Measurements from ENCODE around the gene HDDC3.

Gene HDDC3

DNA sequence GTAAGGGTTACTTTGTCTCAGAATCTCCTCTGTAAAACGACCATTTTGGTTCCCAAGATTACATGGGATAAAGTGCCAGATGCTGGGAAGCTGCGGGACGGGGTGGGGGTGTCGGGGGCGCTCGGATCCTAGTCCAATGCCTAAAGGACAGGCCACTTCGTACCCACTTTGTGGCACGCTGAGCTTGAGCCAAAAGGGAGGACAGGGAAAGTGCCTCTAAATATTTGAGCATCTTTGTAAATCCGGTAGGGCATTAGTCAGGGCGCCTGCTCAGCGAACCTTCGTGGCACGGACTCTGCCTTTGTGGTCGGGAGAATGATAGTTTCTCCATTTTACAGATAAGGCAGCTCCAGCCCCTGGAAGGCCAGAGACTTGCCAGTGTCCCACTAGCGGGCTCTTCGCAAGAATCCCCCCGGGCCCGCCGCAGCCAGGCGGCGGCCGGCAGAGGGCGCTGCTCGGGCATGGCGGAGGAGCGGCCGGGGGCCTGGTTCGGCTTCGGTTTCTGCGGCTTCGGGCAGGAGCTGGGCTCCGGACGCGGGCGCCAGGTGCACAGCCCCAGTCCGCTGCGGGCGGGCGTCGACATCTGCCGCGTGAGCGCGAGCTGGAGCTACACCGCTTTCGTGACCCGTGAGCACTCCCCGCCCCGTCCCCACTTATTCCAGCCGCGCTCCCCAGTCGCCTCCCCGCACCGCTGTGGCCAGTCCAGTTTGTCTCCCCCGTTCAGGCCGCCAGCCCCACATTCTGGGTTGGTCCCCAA is 24.1 kb upstream of the HDDC3 start:
- Histone ChIP-seq H3K9me3 (replicated peaks in 1 of 11) (no peaks in the 10 kb centered on the region), H3K4me1 (peaks cover 29 to 62% (median 48%) of the 10 kb centered on the region in 10 experiments), H3K4me3 (peak overlapping the region; percentile 43 to 81 (median 72)), H3K27ac (peak overlapping the region in 9 of 11 experiments; percentile 94 to 99 (median 97); a peak in 15 of 22 replicates), H3K36me3 (peaks cover 39 to 64% (median 55%) of the 10 kb centered on the region in 11 experiments), H3K27me3 (no peaks in the 10 kb centered on the region), H4K20me1 (peaks cover 0 to 37% (median 13%) of the 10 kb centered on the region in 11 experiments; a peak in 11 of 22 replicates), H3K9ac (peak overlapping the region; percentile 61 to 96 (median 91); a peak in 21 of 22 replicates), H3K4me2 (peak overlapping the region; percentile 84 to 97 (median 95))
- no peak for TF ChIP-seq Cebpa-rat (IDR thresholded peaks at IDR 0.05)

DNA sequence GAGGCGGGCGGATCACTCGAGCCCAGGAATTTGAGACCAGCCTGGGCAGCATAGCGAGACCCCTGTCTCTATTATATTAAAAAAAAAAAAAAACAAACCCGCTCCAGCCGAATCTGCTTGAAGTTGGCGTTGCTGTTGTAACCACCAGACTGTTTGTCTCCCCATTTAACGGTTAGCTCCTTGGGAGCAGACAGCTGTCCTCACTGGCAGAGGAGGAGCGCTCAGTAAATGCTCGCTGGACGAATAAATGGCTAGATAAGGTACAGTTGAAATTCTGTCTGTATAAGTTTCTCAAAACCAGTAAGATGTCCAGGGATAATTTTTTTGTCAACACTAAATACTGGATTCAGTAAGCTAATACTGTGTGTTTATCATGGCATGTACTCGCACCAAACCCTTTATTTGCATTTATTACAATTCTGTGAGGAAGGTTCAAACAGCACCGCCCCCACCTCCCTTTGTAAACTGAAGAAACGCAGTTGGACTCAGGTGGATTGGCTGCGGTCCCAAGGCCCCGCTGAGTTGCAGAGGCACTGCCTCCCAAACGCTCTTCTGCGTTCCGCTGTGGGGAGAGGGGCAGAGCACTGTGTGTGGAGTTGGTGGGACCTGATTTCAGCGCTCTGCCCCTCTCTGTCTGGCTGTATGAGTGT is 23.4 kb upstream of the HDDC3 start:
- Histone ChIP-seq H3K9me3 (replicated peaks in 1 of 11) (no peaks in the 10 kb centered on the region), H3K4me3 (peak overlapping the region; percentile 66 to 81 (median 75)), H3K27me3 (no peaks in the 10 kb centered on the region), H3K9ac (peak overlapping the region; percentile 89 to 96 (median 91); a peak in 21 of 22 replicates), H3K4me1 (peaks cover 29 to 57% (median 41%) of the 10 kb centered on the region in 10 experiments), H4K20me1 (peaks cover 0 to 30% (median 12%) of the 10 kb centered on the region in 11 experiments; a peak in 11 of 22 replicates), H3K36me3 (peaks cover 39 to 64% (median 55%) of the 10 kb centered on the region in 11 experiments), H3K27ac (peak overlapping the region in 10 of 11 experiments; percentile 92 to 99 (median 97); a peak in 19 of 22 replicates), H3K4me2 (peak overlapping the region; percentile 84 to 97 (median 95))
- no peak for TF ChIP-seq Cebpa-rat (IDR thresholded peaks at IDR 0.05)

DNA sequence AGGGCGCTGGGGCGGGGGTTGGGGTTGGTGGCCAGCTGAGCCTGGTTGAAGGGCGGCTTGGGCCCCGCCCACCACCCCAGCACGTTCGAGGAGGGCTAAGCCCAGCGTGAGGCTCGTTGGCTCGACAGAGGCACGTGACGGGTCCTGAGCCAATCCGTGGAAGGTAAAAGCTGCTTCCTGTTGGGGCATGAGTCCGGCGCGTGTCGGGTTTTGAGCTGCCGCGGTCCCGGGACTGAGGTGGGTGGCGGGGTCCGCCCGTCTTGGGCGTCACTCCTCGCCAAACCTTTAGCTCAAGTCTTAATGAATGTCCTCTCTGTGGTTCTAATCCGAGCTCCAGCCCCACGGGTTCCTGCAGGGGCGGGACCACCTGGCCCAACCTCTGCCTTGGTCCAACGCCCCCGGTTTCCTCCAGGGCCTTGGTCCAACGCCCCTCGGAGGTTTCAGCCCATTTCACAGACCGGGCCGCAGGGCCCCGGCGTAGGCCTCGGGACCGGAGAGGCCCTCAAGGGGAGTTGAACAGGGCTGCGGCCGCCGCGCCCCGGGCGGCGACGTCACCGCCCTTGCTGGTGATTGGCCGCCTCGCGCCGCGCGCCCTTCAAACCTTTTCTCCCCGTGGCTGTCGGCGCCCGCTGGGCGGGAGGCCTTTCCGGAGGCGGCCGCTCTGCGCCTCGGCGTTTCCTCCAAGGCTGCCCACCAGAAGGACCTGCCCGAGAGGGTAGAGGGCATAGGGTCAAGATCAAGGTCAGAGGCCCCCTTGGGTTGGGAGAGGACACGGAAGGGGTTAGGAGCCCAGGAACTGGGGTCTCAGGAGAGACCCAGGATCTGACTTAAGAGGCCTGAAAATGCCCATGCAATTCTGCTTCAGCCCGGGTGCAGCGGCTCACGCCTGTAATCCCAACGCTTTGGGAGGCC is 22.6 kb upstream of the HDDC3 start, which contains the start of gene RCCD1:
RCCD1 (plus strand) TSS at position 173 of the 912 bp plus-strand sequence. CDS start 1,851 bp downstream, outside the sequence.
- H3K4me2 ChIP-seq, result peak within 1 kb of the TSS; percentile 84 to 97 (median 95)
- H3K9me3 ChIP-seq (replicated peaks in 1 of 11), result no peaks in the 10 kb centered on the region
- no peaks in the 10 kb centered on the region for H3K27me3 ChIP-seq
- peaks cover 41 to 64% (median 55%) of the 10 kb centered on the region in 11 experiments for H3K36me3 ChIP-seq
- peak within 1 kb of the TSS; percentile 66 to 81 (median 75) for H3K4me3 ChIP-seq
- peaks cover 0 to 26% (median 8%) of the 10 kb centered on the region in 11 experiments; a peak in 11 of 22 replicates for H4K20me1 ChIP-seq
- no peak for TF ChIP-seq Cebpa-rat (IDR thresholded peaks at IDR 0.05)
- H3K9ac ChIP-seq, result peak within 1 kb of the TSS; percentile 89 to 96 (median 91)
- peak within 1 kb of the TSS; percentile 87 to 99 (median 97) for H3K27ac ChIP-seq
- H3K4me1 ChIP-seq, result peaks cover 22 to 54% (median 35%) of the 10 kb centered on the region in 10 experiments

DNA sequence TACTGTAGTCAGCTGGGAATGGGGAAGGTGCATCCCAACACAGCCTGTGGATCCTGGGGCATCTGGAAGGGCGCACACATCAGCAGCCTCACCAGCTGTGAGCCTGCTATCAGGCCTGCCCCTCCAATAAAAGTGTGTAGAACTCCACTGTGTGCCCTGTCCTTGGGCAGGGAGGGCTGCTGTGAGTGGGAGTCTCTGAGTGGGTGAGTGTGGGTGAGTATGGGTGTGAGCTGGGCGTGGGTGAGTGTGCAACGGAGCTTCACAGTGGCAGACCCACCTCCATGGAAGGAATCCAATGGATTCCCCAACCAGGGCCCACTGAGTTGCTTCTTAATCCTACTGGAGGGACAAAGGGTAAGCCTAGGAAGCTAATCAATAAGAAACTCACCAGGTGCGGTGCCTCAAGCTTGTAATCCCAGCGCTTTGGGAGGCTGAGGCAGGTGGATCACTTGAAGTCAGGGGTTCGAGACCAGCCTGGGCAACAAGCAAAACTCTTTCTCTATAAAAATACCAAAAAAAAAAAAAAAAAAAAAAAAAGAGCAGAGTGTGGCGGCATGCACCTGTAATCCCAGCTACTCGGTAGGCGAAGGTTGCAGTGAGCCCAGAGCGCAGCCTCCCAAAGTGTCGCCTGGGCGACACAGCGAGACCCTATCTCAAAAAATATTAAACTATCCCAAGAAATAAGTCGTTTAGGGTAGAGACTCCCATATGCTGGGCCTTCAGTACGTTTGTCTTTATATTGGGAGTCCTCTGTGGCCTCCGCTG is 21.8 kb upstream of the HDDC3 start:
- Histone ChIP-seq H3K9ac (peak overlapping the region in 8 of 11 experiments; percentile 89 to 96 (median 93); a peak in 10 of 22 replicates), H3K4me3 (peak overlapping the region in 9 of 10 experiments; percentile 66 to 81 (median 76); a peak in 12 of 20 replicates)

DNA sequence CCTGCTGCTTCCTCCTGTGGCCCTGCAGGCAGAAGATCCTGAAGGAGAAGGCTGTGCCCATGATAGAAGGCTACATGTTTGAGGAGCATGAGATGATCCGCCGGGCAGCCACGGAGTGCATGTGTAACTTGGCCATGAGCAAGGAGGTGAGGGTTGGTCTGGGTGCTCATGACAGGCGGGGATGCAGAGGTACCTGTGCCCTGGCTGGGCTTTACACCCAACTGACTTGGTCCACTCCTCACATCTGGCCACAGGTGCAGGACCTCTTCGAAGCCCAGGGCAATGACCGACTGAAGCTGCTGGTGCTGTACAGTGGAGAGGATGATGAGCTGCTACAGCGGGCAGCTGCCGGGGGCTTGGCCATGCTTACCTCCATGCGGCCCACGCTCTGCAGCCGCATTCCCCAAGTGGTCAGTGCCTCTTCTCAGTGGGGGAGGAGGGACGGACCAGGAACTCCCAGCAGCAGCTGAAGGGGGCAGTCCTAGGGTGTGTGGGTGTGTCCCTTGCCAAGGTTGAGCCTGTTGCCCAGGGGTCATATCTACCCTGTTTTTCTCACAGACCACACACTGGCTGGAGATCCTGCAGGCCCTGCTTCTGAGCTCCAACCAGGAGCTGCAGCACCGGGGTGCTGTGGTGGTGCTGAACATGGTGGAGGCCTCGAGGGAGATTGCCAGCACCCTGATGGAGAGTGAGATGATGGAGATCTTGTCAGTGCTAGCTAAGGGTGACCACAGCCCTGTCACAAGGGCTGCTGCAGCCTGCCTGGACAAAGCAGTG is 20.7 kb upstream of the HDDC3 start:
- Histone ChIP-seq H3K4me3 (no peak overlapping the region), H3K4me1 (peaks cover 24 to 59% (median 42%) of the 10 kb centered on the region in 10 experiments), H3K9ac (no peak overlapping the region), H3K4me2 (no peak overlapping the region), H3K27ac (no peak overlapping the region), H4K20me1 (peaks cover 0 to 35% (median 5%) of the 10 kb centered on the region in 11 experiments; a peak in 10 of 22 replicates), H3K9me3 (replicated peaks in 1 of 11) (no peaks in the 10 kb centered on the region), H3K36me3 (peaks cover 58 to 76% (median 70%) of the 10 kb centered on the region in 11 experiments), H3K27me3 (no peaks in the 10 kb centered on the region)
- no peak for TF ChIP-seq Cebpa-rat (IDR thresholded peaks at IDR 0.05)

More for the DNA sequence above, 21.8 kb upstream of the HDDC3 start:
- peaks cover 0 to 26% (median 9%) of the 10 kb centered on the region in 11 experiments; a peak in 11 of 22 replicates for H4K20me1 ChIP-seq
- H3K9me3 ChIP-seq (replicated peaks in 1 of 11), result no peaks in the 10 kb centered on the region
- peak overlapping the region in 9 of 11 experiments; percentile 94 to 99 (median 97); a peak in 16 of 22 replicates for H3K27ac ChIP-seq
- H3K36me3 ChIP-seq, result peaks cover 49 to 66% (median 63%) of the 10 kb centered on the region in 11 experiments
- peak overlapping the region; percentile 84 to 97 (median 95); a peak in 21 of 22 replicates for H3K4me2 ChIP-seq
- H3K4me1 ChIP-seq, result peaks cover 25 to 55% (median 36%) of the 10 kb centered on the region in 10 experiments
- TF ChIP-seq Cebpa-rat (IDR thresholded peaks at IDR 0.05), result no peak
- H3K27me3 ChIP-seq, result no peaks in the 10 kb centered on the region

DNA sequence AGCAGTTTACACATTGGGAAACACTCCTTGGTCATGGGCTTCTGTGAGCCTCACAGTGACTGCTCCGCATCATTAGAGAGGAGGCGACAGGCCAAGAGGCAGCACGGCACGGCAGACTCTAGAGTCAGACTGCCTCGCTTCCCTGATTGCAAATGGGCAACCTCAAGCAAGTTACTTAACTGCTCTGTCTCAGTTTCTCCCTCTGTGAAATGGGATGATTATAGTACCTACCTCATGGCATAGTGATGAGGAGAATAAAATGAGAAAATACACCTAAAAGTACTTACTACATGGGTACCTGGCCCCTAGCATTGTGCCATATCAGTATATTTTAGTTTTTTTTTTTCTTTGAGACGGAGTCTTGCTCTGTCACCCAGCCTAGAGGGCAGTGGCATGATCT is 18.3 kb upstream of the HDDC3 start:
- TF ChIP-seq Cebpa-rat (IDR thresholded peaks at IDR 0.05), result no peak
- H3K4me1 ChIP-seq, result peaks cover 15 to 46% (median 25%) of the 10 kb centered on the region in 10 experiments
- H3K4me2 ChIP-seq, result no peak overlapping the region
- H3K9me3 ChIP-seq (replicated peaks in 1 of 11), result no peaks in the 10 kb centered on the region
- peak overlapping the region in 2 of 11 experiments; percentile 9 to 45; a peak in 1 of 22 replicates for H3K27ac ChIP-seq
- H3K9ac ChIP-seq, result no peak overlapping the region
- H3K4me3 ChIP-seq, result no peak overlapping the region
- no peaks in the 10 kb centered on the region for H3K27me3 ChIP-seq
- peaks cover 82 to 87% (median 85%) of the 10 kb centered on the region in 11 experiments for H3K36me3 ChIP-seq
- peaks cover 0 to 41% (median 12%) of the 10 kb centered on the region in 11 experiments; a peak in 11 of 22 replicates for H4K20me1 ChIP-seq

Measured in BLaER1 treated with 17β-estradiol and CSF1 and Interleukin-3, amounts not matched to agents 10 nM and 100 nM (cell line).